Endothelial cell of umbilical vein (primary cell): Measurements from ENCODE around the gene SYNE3.

Experiments
- EZH2 ChIP-seq: IDR thresholded peaks from 2 replicates; pipeline ENCODE4 v1.6.1; 2012; ENCODE audit warnings: borderline replicate concordance, low read depth, mild to moderate bottlenecking, moderate library complexity, low read length, inconsistent platforms; ENCODE audit not compliant: severe bottlenecking
- JUN ChIP-seq: IDR thresholded peaks from 2 replicates; pipeline ENCODE4 v1.6.1; 2011; ENCODE audit warnings: borderline replicate concordance, low read depth; ENCODE audit not compliant: insufficient read length, insufficient read depth

DNA sequence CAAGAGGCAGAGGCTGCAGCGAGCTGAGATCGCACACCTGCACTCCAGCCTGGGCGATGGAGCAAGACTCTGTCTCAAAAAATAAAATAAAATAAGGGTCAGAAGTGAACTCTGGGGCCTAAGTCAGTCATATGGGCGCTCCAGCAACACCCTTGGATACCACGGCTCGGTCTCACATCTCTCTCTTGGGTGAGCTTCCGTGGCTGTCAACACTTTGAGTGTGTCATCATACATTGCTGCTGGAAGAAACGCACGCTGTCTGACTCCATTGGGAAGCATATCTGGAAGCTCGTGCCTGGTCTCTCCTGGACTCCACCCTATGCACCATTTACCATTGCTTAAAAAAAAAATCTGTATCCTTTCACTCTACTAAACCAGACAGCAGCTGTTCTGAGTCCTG is 38.6 kb upstream of the SYNE3 start:
- TF ChIP-seq JUN: no peak
- TF ChIP-seq EZH2: no peak
